GM18909 (cell line): ENCODE data around the gene FEM1B.

Source experiments
- ATAC-seq: cut with Tn5 transposase; IDR thresholded peaks from one replicate; pipeline ENCODE4 v1.9.1; 2021; ENCODE audit warnings: mild to moderate bottlenecking; ENCODE audit not compliant: unreplicated experiment, poor library complexity

The FEM1B gene

DNA sequence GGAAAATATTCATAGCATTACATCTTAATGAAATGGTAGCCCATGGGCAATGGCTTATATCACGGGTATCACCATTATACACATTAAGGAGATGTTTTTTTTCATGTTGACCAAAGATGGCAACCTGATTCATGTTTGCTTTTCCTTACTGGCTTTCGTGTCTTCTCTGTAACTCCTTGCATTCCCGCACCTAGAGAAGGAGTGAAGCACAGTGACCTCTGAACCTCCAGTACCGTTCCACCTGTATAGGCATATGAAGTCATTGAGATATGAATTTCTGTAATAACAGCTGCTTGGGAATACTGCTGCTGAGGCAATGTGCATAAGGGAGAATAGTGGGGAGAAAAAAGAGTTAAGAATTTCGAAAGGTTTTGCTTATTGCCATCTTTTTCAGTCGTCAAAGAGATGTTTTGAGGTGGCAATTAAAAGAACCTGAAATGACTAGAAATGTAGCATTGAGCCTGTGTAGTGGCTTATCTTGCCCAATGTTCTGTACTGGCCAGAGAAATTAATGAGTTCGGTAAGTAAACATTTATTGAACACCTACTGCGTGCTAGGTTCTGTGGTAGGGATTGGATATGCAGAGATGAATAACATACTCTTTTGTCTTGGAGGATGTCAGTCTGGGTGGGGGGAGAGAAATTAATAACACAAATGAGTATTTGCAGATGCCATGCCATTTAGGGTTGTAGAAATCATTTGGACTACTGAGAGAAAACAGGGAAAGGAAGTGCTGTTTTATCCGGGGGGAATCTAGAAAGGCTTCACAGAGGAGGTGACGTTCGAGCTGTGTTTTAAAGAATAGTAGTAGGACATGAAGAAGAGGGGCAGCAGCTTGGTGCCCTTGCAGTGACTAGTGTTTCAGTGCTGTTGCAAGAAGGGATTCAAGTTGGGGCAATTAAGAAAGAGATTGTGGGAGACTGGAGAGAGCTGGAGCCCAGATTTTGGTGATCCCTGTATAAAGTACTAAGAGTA, 2.5 kb downstream of the FEM1B start:
- ATAC-seq: no peak

DNA sequence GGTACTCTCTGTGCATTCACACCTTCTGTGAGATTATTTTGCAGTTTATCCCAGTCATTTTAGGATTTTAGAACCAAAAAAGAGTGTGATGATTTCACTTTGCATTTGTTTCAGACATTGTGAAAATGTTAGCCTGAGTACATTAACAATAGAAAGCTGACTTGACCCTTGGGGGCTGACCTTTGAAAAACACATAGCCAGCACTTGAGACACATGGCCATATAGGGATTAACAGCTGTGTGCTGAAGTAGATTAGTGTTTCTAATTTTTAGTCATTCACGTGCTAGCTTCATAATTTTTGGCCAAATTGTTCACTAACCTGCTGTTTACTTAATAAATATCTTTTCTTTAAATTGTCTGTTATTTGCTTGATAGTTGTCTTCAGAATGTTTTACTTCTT, 3.5 kb downstream of the FEM1B start:
- ATAC-seq: no peak

DNA sequence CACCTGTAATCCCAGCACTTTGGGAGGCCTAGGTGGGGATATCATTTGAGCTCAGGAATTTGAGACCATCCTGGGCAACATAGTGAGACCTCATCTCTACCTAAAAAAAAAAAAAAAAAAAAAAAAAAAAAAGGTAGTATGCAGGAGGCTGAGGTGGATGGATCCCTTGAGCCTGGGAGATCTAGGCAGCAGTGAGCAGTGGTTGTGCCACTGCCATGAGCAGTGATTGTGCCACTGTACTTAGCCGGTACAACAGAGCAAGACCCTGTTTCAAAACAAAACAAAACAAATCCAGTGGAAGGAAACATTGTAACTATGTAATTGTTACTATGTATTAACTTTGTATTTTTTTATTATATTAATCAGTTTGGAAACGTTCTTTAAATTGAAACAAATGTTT, 5.9 kb downstream of the FEM1B start:
- no peak for ATAC-seq

DNA sequence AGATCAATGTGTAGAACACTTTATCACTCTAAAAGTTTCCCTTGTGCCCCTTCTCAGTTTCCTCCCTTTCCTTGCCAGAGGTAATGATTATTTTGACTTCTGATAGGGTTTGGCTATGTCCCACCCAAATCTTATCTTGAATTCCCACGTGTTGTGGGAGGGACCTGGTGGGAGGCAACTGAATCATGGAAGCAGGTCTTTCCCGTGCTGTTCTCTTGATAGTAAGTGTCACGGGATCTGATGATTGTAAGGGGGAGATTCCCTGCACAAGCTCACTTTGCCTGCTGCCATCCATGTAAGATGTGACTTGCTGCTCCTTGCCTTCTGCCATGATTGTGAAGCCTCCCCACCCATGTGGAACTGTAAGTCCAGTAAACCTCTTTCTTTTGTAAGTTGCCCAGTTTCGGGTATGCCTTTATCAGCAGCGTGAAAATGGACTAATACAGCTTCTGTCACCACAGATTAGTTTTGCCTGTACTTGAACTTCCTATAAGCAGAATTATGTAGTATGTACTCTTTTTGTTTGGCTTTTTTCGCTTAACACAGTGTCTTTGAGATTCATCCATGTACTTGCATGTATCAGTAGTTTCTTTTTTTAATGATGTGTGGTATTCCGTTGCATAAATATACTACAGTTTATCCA, 7.2 kb downstream of the FEM1B start:
- ATAC-seq: no peak

DNA sequence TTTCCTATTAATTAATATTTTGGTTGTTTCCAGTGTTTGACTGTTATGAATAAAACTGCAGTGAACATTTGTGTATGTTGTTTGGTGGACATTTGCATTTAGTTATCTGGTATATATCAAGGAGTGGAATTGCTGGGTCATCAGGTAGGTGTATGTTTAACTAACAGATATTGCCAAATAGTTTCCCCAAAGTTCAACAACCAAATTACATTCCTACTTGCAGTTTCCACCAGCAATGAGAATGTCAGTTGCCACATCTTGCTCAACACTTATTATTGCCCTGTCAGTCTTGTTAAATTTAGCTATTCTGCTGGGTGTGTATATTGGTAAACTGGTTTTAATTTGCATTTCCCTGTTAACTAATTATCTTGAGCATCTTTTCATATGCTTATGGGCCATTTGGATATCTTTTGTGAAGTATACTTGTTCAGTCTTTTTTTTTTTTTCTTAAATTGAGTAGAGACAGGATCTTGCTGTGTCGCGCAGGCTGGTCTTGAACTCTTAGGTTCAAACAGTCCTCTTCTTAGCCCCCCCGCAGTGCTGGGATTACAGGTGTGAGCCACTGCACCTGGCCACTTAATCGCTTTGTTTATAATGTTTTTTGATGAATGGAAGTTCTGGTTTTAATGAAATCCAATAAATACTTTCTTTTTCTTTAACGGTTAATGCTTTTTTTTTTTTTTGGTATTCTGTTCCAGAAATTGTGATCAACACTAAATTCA, 7.9 kb downstream of the FEM1B start:
- no peak for ATAC-seq

DNA sequence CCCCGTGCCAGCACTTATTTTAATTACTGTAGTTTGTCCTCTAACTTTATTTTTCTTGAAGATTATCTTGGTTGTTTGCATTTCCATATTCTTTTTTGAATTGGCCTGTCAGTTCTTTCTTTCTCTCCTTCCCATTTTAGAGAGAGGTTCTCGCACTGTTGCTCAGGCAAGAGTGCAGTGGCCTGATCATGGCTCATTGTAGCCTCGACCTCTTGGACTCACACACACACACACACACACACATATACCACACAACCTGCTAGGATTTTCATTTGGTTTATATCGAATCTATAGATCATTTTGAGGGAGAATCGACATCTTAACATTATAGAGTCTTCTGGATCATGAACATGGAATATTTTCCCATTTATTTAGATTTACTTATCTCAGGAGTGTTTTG, 8.7 kb downstream of the FEM1B start:
- no peak for ATAC-seq

DNA sequence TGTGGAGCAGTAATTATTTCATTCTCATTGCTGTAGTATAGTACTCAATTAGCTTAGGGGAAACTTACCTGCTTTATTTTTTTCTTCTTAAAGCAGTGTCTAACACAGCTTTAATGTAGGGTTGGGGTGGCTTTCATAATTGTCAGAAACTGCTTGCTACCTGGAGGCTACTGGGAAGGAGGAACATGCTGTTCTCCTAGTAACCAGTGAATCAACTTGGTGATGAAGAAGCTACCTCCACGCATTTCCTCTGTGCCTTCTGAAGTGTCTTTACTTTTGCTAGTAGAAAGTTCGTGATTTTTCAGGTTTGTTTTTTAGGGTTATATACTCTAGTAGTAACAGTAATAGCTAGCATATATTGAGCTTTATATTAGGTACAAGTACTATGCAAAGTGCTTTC, 11.5 kb downstream of the FEM1B start:
- ATAC-seq: no peak

DNA sequence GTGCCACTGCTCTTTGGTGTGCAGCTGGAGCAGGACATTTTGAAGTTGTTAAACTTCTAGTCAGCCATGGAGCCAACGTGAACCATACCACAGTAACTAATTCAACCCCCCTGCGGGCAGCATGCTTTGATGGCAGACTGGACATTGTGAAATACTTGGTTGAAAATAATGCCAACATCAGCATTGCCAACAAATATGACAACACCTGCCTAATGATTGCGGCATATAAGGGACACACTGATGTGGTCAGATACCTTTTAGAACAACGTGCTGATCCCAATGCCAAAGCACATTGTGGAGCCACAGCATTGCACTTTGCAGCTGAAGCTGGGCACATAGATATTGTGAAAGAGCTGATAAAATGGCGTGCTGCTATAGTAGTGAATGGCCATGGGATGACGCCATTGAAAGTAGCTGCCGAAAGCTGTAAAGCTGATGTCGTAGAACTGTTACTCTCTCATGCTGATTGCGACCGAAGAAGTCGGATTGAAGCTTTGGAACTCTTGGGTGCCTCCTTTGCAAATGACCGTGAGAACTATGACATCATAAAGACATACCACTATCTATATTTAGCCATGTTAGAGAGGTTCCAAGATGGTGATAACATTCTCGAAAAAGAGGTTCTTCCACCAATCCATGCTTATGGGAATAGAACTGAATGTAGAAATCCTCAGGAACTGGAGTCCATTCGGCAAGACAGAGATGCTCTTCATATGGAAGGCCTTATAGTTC, 12.2 kb downstream of the FEM1B start:
- ATAC-seq: no peak

DNA sequence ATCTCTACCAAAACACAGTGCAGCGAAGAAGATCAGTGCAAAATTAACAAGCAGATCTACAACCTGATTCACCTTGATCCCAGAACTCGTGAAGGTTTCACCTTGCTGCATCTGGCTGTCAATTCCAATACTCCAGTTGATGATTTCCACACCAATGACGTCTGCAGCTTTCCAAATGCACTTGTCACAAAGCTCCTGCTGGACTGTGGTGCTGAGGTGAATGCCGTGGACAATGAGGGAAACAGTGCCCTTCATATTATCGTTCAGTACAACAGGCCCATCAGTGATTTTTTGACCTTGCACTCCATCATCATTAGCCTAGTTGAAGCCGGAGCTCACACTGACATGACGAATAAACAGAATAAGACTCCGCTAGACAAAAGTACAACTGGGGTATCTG, 13.2 kb downstream of the FEM1B start:
- ATAC-seq: no peak

DNA sequence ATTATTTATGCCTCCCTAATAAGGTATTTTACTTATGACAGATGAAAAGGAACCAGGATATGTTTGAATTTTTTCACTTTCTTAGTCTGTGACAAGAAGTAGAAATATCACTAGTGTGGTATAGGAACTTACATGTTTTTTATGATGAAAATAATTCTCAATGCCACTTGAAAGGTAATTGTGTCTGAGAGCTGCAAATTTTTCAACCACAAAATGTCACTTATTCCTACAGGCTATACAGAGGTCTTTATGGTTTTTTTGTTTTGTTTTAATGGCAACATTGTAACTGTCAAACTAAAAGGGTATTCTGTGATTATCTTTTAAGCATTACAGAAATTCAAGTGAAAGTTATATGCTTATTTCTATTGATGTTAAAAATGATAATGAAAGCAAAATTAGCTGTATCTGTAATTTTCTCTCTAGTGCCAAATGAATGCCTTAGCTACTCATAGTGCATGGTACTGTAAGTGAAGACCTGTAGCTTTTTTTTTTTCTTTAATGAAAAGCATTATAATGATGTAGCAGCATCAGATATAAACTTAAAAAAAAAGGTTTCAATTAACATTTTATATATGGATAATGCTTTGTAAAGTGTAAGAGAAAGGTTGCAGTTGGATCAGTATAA, 14.7 kb downstream of the FEM1B start:
- ATAC-seq: no peak

DNA sequence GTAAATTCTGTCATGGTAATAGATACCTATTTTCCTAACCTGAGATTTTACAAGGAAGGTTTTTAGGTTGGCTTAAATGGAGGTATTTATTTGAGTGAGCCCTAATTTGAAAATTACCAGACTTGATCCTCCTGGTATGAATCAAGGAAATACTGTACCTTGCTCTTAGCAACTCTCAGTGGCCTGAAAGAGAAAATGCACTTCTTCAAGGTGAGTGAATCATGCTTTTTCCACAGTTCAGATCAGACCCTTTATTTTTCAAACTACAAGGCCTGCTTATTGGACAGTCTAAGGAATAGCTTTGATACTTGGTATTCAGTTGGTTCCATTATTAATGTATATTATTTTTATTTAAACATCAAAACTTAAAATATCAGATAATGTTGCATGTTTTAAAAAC, 15.4 kb downstream of the FEM1B start:
- no peak for ATAC-seq

DNA sequence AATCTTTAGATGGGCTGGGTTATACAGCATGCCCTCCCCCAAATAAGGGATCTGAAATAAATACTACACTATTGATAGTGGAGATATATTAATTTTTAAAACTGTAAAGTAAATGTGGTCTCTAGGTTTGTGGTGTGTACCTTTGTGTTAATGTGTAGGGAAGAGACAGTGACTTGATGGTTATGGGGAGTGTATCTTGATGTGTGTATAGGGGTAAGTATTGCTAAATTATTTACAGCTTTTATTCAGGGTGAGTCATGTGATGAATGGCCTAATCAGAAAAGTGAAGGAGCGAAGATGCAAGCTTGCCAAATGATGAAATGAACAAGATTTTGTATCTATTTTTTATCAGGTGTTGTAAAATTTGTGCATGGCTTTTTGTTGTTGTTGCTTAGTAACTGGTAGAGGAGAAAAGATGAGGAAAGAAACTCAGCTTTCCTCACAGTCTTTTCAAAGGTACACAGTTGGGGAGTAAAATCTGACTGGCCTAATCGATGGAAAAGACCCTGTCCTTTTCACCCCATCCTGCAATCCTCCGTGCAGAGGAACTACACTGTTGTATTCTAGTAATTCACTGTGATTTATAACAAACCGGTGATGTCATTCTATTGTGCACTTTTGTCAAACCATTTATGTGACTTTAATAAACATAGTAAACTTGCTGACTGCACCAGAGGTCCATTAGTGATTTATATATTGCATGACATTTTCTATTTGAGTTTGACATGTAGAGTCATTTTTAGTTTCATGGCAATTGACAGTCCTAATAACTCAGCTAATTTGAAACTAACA, 17.7 kb downstream of the FEM1B start:
- ATAC-seq: no peak

DNA sequence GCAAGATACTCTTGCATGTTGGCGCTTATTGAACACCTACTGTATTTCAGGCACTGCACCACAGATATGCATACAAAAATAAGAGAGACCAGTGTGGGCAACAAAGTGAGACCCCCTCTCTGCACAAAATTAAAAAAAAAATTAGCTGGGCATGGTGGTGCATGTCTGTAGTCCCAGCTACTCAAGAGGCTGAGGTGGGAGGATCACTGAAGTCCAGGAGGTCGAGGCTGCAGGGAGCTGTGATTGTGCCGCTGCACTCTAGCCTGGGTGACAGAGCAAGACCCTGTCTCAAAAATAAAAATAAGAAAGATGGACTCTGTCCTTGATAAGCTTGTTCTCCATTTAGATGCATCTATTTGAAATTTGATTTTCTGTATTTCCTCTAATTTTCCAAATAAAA, 20.8 kb downstream of the FEM1B start:
- ATAC-seq: no peak

DNA sequence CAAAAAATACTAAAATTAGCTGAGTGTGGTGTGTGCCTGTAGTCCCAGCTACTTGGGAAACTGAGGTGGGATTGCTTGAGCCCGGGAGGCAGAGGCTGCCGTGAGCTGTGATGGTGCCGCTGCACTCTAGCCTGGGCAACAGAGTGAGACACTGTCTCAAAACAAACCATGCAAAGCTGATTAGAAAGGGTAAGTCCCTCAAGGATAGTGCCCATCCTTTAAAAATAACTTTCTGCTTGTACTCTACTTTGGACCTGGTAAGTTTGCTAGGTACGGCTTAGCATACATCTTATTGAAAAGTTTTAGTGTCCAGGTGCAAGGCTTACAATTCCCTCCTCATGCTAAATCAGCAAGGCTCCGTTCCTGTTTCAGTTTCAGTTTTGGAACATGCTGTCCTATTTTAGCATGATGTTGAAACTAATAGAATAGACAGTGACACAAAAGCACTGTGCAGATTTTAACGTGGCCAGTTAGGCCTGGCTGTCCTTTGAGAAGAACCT, 21.4 kb downstream of the FEM1B start:
- ATAC-seq: peak; percentile 84

DNA sequence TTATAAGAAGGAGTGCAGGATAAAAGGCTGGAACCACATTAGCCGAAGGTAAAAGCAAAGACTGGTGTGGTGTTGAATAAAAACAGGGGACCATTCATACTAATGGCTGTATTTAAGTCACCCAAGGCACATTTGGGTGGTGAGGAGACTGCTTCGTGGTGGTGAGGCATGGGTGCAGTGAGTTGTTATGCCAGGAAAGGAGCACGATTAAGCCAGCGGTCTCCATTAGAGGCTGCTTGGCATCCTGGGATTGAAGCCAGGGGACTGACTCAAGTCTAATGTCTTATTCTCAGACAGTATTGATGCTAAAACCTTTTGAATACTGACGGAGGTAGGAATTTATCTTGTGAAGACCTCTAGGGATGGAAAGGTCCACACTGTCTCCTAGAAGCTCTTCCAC, 21.9 kb downstream of the FEM1B start:
- ATAC-seq: peak; percentile 18

DNA sequence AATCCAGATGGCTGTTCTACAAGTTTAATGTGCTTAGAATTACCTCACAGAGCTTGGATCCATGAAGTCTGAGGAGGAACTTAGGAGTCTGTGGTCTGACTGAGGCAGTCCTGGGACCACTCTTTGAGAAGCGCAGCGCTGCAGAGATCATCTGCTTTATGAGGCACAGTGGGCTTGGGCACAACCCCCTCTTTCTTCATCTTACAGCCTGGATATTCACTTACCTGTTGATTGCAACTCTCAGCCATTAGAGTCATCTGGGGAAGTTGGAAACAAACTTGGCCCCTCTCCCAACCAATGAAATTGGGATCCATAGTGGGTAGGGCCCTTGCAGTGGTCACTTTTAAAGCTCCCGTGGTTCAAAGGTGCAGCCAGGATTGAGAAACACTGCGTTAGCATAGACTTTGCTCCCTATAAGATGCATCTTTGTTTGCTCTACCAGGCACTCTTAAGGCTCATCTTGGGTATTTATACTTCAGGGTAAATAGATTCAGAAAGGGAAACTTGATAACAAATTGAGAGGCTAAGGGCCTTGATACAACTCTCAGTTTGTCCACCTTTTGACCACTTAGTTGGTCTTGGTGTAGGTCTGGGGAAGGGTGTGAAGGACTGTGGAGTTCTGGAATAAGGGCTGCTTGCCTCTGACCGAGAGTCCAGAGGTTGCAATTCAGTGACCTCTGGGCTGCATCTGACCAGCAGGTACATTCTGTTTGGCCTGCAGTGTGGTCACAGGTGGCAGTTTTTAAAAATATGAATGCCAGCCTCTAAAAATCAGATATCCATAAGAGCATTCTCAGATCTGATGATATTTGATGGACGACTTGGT, 22.8 kb downstream of the FEM1B start:
- no peak for ATAC-seq

DNA sequence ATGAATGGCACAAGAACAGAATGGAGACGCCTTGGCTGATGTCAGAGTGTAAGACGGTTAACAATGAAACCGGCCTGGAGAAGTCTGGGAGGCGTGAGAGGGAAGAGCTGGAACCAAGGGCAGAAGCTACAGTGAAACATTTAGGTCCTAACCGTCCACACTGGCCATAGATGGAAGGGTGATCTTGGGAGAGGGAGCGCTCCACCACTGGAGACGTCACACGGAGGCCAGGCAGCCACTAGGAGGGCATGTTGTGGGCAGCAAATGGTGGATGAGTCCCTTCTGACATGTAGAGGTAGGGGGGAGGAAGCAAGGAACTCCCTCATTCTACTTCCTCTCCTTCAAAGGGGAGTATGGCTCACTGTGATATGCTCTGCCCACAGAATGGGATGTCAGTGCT, 23.8 kb downstream of the FEM1B start:
- ATAC-seq: no peak

DNA sequence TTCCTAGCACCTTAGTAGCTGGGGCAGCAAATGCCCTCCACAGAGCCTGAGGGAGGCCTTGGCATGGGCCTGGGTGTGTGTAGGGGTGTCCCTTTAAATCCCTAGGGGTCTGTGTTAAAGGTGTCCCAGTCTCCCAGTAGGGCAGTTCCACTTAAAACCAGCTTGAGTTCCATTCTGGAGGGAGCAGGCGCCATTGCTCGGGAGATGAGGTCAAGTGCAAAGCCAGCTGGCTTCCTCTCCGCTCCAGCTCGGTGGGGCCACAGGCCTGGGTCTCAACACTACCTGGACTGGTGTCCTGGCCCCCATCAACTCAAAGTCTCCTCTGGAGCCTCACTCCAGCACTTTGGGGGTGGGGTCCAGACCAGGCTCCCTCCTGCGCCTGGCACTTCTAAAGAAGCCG, 25.2 kb downstream of the FEM1B start:
- ATAC-seq: no peak
